Ovary (tissue), 9 donors: Measurements from ENCODE around the gene MGST2. TPM values are rescaled to one million over a fixed set of nuclear protein-coding genes. Genes with fewer than 3 reads are reported as not detected.

Experiments used
- DNase-seq, 5 donors: peaks; one replicate each; pipeline ENCODE4 v3.0.0-alpha.2; 2019 to 2020
- H3K27ac ChIP-seq, 2 donors: fragments of 200-600 bp; one replicate each; pipeline versions ENCODE4 v1.5.1 to v1.8.0; 2019 to 2022
- H3K27me3 ChIP-seq: fragments of 200-600 bp; one replicate; pipeline ENCODE4 v1.8.0; 2022
- H3K36me3 ChIP-seq: fragments of 200-600 bp; sonication (generic); one replicate; pipeline ENCODE4 v1.5.1; 2019
- H3K4me1 ChIP-seq: one replicate; pipeline ENCODE4 v1.8.1; 2013; ENCODE audit warnings: mild to moderate bottlenecking, moderate library complexity; ENCODE audit not compliant: insufficient read depth
- H3K4me3 ChIP-seq: fragments of 200-600 bp; sonication (generic); one replicate; pipeline ENCODE4 v1.5.1; 2017
- H3K9me3 ChIP-seq, 2 donors: fragments of 200-600 bp in 1 of 2; sonication (generic) in 1 of 2; one replicate each; pipeline versions ENCODE4 v1.5.1 to v1.8.1; 2013 to 2019; ENCODE audit warnings: mild to moderate bottlenecking in 1 of 2, moderate library complexity in 1 of 2
- CTCF ChIP-seq, 3 donors: fragments of 450-650 bp in 2 of 3; fragments of 200-600 bp in 1 of 3; IDR thresholded peaks; one replicate each; pipeline versions ENCODE4 v1.5.1 to v1.8.0; 2016 to 2022; ENCODE audit warnings: antibody characterized with exemption in 3 of 3, mild to moderate bottlenecking in 1 of 3
- EP300 ChIP-seq: sonication (generic); formaldehyde crosslinking; IDR thresholded peaks from one replicate; pipeline ENCODE4 v1.6.1; 2017; ENCODE audit warnings: antibody characterized with exemption
- POLR2A ChIP-seq: fragments of 450-650 bp; IDR thresholded peaks from one replicate; pipeline ENCODE4 v1.6.1; 2017; ENCODE audit warnings: antibody characterized with exemption, mild to moderate bottlenecking, moderate library complexity
- WGBS, 3 donors: extraction: QIAGEN DNeasy Blood & Tissue Kit in 1 of 3; methylation state at CpG; one replicate each; pipeline versions ENCODE4 v1.1.5 to v1.1.7; 2013 to 2017; 5-methylcytosine and 5-hydroxymethylcytosine counted together
- intact Hi-C, 4 donors: fragments of 100-400 bp; cut with DNase I; formaldehyde crosslinking; loops; one replicate each; pipeline versions ENCODE4 v1.11.0 to v1.15.1; 2022 to 2023
- polyA plus RNA-seq, 2 donors: library from polyadenylated mRNA; stranded (reverse); fragments of 200-250 nt in 1 of 2; fragments of 350-450 nt in 1 of 2; fragmentation: Illumina TruSeq in 1 of 2; extraction: RNeasy Lipid Tissue Mini Kit (QIAGEN cat#74804) in 1 of 2; gene quantifications; one replicate each; pipeline ENCODE4 v1.2.3, GENCODE V29; 2013 to 2014
- total RNA-seq, 7 donors: library from RNA; depleted of rRNA in 2 of 7; stranded (reverse); fragments of >200 nt in 2 of 7; fragmentation: NEBNext Ultra II Directional in 3 of 7; extraction: Animal tissue kit (Norgen Biotek cat#: 25700) in 3 of 7; gene quantifications; one replicate each; pipeline versions ENCODE4 v1.1.0 to v1.2.4, GENCODE V29; 2016 to 2023
- donor health status: DM: no; HTN: no; CAD: no; lungs with moderate emphysema.
- donor health status: DM: no; HTN: no; CAD: no.
- donor health status: Bipolar disorder and iron deficiency.
- donor health status: DM: yes; HTN: yes; CAD: no.
- donor health status: DM: no; HTN: no; CAD: no.
- donor health status: DM: yes; HTN: yes; CAD: no.

MGST2 gene
- total and polyA plus RNA-seq, 9 donors = 14.5 to 76.5 (median 28.3) TPM

DNA sequence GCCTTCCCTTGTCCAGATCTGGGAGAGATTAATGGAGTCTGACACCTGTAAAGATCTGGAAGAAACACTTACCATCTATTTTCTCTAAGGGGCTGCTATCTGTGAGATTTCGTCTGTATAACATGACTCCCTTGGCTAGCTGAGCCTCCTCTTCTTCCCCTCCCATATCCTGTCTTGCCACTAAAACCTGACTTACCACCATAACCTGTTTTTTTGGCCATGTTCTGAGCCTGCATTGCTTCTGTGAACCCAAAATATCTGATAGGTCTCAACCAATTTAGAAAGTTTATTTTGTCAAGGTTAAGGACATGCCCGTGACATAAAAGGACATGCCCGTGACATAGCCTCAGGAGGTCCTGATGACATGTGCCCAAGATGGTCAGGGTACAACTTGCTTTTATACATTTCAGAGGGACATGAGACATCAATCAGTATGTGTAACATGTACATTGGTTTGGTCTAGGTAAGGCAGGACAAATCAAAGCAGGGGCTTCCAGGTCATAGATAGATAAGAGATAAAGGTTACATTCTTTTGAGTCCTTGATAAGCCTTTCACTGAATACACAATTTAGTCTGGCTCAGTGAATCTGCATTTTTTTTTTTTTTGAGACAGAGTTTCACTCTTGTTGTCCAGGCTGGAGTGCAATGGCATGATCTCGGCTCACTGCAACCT lies 11.4 kb downstream of the MGST2 start:
- no peaks in the 10 kb centered on the region for H3K9me3 ChIP-seq
- no peak for DNase-seq
- no peaks in the 10 kb centered on the region for H3K4me1 ChIP-seq
- no peaks in the 10 kb centered on the region for H3K27me3 ChIP-seq
- H3K27ac ChIP-seq = no peak overlapping the region
- H3K4me3 ChIP-seq = no peak overlapping the region
- intact Hi-C loops = loop anchor here in 1 of 4 donors (10.0 kb wide), 1 partner anchor 358 kb away; no protein-coding TSS in a partner anchor
- TF ChIP-seq POLR2A (no peak), CTCF (IDR thresholded peaks at IDR 0.05) (no peak), EP300 (no peak)
- WGBS, 3 donors = 79 to 88% (median 86%) methylated on average over 4 of the region's 4 CpGs
- H3K36me3 ChIP-seq = no peaks in the 10 kb centered on the region

- no peak for DNase-seq
- H3K27ac ChIP-seq = no peak overlapping the region
- H3K4me3 ChIP-seq = no peak overlapping the region
- TF ChIP-seq POLR2A (no peak), EP300 (no peak), CTCF (IDR thresholded peaks at IDR 0.05) (no peak)
- intact Hi-C loops = no loop called here
- H3K9me3 ChIP-seq = no peaks in the 10 kb centered on the region
- no peaks in the 10 kb centered on the region for H3K36me3 ChIP-seq
- H3K27me3 ChIP-seq = no peaks in the 10 kb centered on the region
- WGBS, 3 donors = 74 to 76% (median 76%) methylated on average over 2 of the region's 2 CpGs
- peaks cover 3% of the 10 kb centered on the region for H3K4me1 ChIP-seq
Observed at GRCh38 chr4:139682309-139682708, 16.7 kb downstream of the MGST2 start.

GRCh38 chr4:139682741-139683151 lies 17.1 kb downstream of the MGST2 start:
- no peak overlapping the region for H3K4me3 ChIP-seq
- no peaks in the 10 kb centered on the region for H3K27me3 ChIP-seq
- WGBS, 3 donors = 34 to 53% (median 47%) methylated on average over 6 of the region's 6 CpGs
- no peak overlapping the region for H3K27ac ChIP-seq
- intact Hi-C loops = no loop called here
- no peaks in the 10 kb centered on the region for H3K36me3 ChIP-seq
- no peaks in the 10 kb centered on the region for H3K9me3 ChIP-seq
- TF ChIP-seq POLR2A (no peak), EP300 (no peak), CTCF (IDR thresholded peaks at IDR 0.05) (no peak)
- DNase-seq = no peak
- H3K4me1 ChIP-seq = peaks cover 3% of the 10 kb centered on the region

DNA sequence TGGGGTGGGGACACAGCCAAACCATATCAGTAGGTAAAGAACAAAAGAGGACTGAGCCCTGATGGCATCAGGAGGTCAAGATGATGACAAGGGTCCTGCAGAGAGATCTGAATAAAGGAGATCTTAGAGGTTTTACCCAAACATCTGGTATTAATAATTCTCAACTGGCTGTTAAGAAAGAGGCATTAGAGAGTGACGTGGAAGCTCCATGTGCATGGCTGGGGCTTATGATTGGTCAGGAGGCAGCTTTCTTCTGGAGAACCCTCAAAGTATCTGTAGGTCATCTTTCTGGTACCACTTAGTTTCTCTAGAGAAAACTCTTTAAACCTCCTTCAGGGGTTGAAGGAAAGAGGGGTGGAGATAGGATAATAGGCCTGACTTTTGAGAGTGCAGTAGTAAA lies 18.7 kb downstream of the MGST2 start:
- H3K4me3 ChIP-seq = no peak overlapping the region
- no peak for DNase-seq
- WGBS, 3 donors = 89 to 100% (median 95%) methylated on average over 1 of the region's 1 CpG
- intact Hi-C loops = no loop called here
- peaks cover 3% of the 10 kb centered on the region for H3K4me1 ChIP-seq
- H3K9me3 ChIP-seq = no peaks in the 10 kb centered on the region
- no peak overlapping the region for H3K27ac ChIP-seq
- H3K27me3 ChIP-seq = no peaks in the 10 kb centered on the region
- no peak for TF ChIP-seq POLR2A
- no peak for TF ChIP-seq CTCF (IDR thresholded peaks at IDR 0.05)
- TF ChIP-seq EP300 = no peak
- no peaks in the 10 kb centered on the region for H3K36me3 ChIP-seq
